ENCODE results near the gene SH3BP5. TPM values are rescaled to one million over a fixed set of nuclear protein-coding genes. Genes with fewer than 3 reads are reported as not detected.

SH3BP5 gene
- polyA plus RNA-seq, 1 experiment = 30.9 TPM

DNA sequence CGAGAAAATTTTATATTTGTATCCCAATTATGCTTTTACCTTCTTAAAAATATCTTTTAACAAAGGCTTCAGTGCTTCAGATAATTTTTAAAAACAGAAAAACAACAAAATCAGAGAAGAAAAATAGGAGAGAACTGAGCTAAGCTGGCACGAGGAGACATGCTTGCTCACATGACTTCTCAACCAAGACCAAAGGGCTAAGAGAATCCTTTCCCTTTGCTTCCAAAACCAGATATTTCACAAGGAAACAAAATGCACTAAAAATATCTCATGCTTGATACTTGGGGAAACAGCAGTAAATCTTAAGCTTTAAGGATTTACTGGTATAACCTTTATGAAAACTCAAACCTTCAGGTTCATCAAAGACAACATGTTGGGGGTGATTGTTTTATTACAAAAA lies 67.9 kb downstream of the SH3BP5 start:
- Histone ChIP-seq H3K4me3 (ENCODE audit: low read depth, low read length) (no peak overlapping the region), H3K27me3 (ENCODE audit: control insufficient read depth, insufficient read depth, low read length) (no peaks in the 10 kb centered on the region), H3K36me3 (ENCODE audit: control insufficient read depth, insufficient read depth, low read length) (peaks cover 16% of the 10 kb centered on the region)
- CTCF ChIA-PET = interaction anchor here (0.8 to 7.6 kb wide), 5 partner anchors 9 to 337 kb away, joined by 3 to 112 read pairs (median 3); no protein-coding TSS in a partner anchor
- TF ChIP-seq, protein P1, sequence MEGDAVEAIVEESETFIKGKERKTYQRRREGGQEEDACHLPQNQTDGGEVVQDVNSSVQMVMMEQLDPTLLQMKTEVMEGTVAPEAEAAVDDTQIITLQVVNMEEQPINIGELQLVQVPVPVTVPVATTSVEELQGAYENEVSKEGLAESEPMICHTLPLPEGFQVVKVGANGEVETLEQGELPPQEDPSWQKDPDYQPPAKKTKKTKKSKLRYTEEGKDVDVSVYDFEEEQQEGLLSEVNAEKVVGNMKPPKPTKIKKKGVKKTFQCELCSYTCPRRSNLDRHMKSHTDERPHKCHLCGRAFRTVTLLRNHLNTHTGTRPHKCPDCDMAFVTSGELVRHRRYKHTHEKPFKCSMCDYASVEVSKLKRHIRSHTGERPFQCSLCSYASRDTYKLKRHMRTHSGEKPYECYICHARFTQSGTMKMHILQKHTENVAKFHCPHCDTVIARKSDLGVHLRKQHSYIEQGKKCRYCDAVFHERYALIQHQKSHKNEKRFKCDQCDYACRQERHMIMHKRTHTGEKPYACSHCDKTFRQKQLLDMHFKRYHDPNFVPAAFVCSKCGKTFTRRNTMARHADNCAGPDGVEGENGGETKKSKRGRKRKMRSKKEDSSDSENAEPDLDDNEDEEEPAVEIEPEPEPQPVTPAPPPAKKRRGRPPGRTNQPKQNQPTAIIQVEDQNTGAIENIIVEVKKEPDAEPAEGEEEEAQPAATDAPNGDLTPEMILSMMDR (IDR thresholded peaks at IDR 0.05; ENCODE audit: insufficient read depth, low read depth, low read length) = no peak
- POLR2A ChIA-PET = interaction anchor here (0.6 kb wide), 1 partner anchor 31 kb away, joined by 4 read pairs; no protein-coding TSS in a partner anchor
- DNase-seq (ENCODE audit: low read depth) = no peak

DNA sequence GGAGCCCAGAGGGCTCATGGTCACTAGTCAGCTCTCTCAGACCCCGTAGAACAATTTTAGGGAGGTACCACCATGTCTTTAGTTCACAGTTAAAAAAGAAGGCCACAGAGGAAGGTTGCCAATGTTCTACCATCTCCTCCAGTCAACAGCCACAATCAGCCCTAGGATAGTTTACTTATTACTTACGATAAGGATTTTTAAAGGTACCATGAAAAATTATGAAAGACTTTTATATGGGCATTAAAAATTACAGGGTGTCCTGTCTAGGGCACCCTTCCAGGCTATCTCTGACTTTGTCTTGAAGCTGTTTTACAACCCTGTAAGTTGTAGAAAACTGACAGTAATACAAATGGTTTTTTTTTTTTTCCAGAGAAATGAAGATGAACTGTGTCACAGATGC lies 68.5 kb downstream of the SH3BP5 start:
- H3K4me3 ChIP-seq (ENCODE audit: low read depth, low read length) = no peak overlapping the region
- H3K36me3 ChIP-seq (ENCODE audit: control insufficient read depth, insufficient read depth, low read length) = peaks cover 16% of the 10 kb centered on the region
- POLR2A ChIA-PET = no interaction called here
- TF ChIP-seq, protein P1 (IDR thresholded peaks at IDR 0.05; ENCODE audit: insufficient read depth, low read depth, low read length) = no peak
- CTCF ChIA-PET = interaction anchor here (0.6 to 6.5 kb wide), 4 partner anchors 17 to 156 kb away, joined by 3 to 75 read pairs (median 4); no protein-coding TSS in a partner anchor
- no peak for DNase-seq (ENCODE audit: low read depth)
- H3K27me3 ChIP-seq (ENCODE audit: control insufficient read depth, insufficient read depth, low read length) = no peaks in the 10 kb centered on the region

DNA sequence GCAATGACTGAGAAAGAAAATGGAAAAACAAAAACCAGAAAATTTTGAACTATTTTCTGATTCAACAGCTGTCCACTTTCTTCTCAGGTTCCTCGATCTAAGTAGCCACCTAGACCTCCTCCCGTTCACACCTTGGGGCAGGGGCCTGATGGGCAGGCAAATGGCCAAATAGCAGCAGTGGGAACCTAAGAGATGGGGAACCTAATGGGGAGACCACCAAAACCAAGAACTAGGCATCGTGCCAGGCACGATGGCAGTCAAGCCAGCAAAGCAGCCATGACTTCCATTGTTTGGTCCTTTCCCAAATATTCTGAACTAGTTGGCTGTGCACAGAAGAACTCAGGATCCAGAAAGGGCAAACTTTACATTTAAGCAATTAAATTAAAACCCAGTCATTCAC lies 69.3 kb downstream of the SH3BP5 start:
- CTCF ChIA-PET = interaction anchor here (0.5 to 6.5 kb wide), 3 partner anchors 57 to 155 kb away, joined by 3 to 75 read pairs (median 4); partner anchors contain the start of gene CAPN7
- H3K36me3 ChIP-seq (ENCODE audit: control insufficient read depth, insufficient read depth, low read length) = peaks cover 19% of the 10 kb centered on the region
- no peak overlapping the region for H3K4me3 ChIP-seq (ENCODE audit: low read depth, low read length)
- POLR2A ChIA-PET = interaction anchor here (0.6 kb wide), 1 partner anchor 122 kb away, joined by 3 read pairs; no protein-coding TSS in a partner anchor
- no peak for DNase-seq (ENCODE audit: low read depth)
- no peaks in the 10 kb centered on the region for H3K27me3 ChIP-seq (ENCODE audit: control insufficient read depth, insufficient read depth, low read length)
- TF ChIP-seq, protein P1 (IDR thresholded peaks at IDR 0.05; ENCODE audit: insufficient read depth, low read depth, low read length) = no peak

DNA sequence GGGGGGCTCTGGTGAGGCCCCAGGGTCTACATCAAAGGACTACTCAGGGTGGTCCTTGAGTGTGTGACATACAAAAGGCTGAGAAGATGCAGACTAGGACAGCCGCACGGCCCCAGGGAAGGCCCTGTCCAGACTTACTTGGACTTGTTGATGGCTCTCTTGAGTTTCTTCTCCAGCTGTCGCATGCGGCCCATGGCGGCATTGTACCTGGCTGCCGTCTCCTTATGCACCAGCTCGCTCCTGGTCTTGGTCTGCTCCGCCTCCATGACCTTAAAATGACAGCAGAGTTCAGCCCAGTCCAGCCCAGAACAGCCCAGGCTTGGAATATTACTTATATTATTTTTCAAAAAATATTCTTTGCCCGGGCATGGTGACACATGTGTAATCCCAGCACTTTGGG lies 70.4 kb downstream of the SH3BP5 start:
- POLR2A ChIA-PET = no interaction called here
- CTCF ChIA-PET = no interaction called here
- H3K4me3 ChIP-seq (ENCODE audit: low read depth, low read length) = no peak overlapping the region
- TF ChIP-seq, protein P1 (IDR thresholded peaks at IDR 0.05; ENCODE audit: insufficient read depth, low read depth, low read length) = no peak
- DNase-seq (ENCODE audit: low read depth) = no peak
- peaks cover 23% of the 10 kb centered on the region for H3K36me3 ChIP-seq (ENCODE audit: control insufficient read depth, insufficient read depth, low read length)
- no peaks in the 10 kb centered on the region for H3K27me3 ChIP-seq (ENCODE audit: control insufficient read depth, insufficient read depth, low read length)

DNA sequence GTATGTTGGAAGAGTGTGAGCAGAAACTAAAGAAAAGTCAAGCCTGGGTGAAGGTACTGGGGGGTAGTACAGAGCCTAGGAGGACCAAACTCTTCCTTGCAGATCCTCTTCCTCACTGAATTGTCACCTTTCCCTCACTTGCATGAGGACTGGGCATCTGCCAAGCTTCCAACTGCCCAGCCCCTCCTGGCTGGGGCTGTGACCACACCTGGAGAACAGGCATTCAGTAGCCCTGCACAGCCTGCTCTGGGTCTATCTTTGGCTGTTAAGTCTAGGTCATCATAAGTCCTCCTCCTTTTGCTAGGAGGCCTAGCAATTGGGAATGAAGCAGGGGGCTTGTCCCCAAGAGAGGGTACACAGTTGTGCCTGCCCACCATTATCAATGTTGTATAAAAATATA lies 71.1 kb downstream of the SH3BP5 start:
- no peaks in the 10 kb centered on the region for H3K27me3 ChIP-seq (ENCODE audit: control insufficient read depth, insufficient read depth, low read length)
- H3K36me3 ChIP-seq (ENCODE audit: control insufficient read depth, insufficient read depth, low read length) = peaks cover 29% of the 10 kb centered on the region
- DNase-seq (ENCODE audit: low read depth) = no peak
- ChIA-PET CTCF (no interaction called here), POLR2A (no interaction called here)
- TF ChIP-seq, protein P1 (IDR thresholded peaks at IDR 0.05; ENCODE audit: insufficient read depth, low read depth, low read length) = no peak
- H3K4me3 ChIP-seq (ENCODE audit: low read depth, low read length) = no peak overlapping the region
